HEK293 (cell line): ENCODE data around the gene BLVRB.
A peak's percentile ranks its signal among the peaks of the same experiment; 100 is the strongest.

Source experiments
- IKZF3 ChIP-seq: fragments of 450-650 bp; IDR thresholded peaks from 2 replicates; pipeline ENCODE4 v1.5.0; 2018; ENCODE audit warnings: missing biosample characterization, mild to moderate bottlenecking, missing genetic modification characterization, moderate library complexity
- RBAK ChIP-seq: fragments of 450-650 bp; formaldehyde crosslinking; IDR thresholded peaks from 2 replicates; pipeline ENCODE4 v1.5.1; 2016; ENCODE audit warnings: missing biosample characterization, missing genetic modification characterization
- SP2 ChIP-seq: fragments of 450-650 bp; formaldehyde crosslinking; IDR thresholded peaks from 2 replicates; pipeline ENCODE4 v1.5.1; 2016; ENCODE audit warnings: missing biosample characterization, missing genetic modification characterization
- SP3 ChIP-seq: fragments of 450-650 bp; formaldehyde crosslinking; IDR thresholded peaks from 2 replicates; pipeline ENCODE4 v1.5.1; 2016; ENCODE audit warnings: missing biosample characterization, missing genetic modification characterization
- YY2 ChIP-seq: fragments of 450-650 bp; formaldehyde crosslinking; IDR thresholded peaks from 2 replicates; pipeline ENCODE4 v1.5.1; 2016; ENCODE audit warnings: missing biosample characterization, missing genetic modification characterization
- ZFP3 ChIP-seq: fragments of 450-650 bp; formaldehyde crosslinking; IDR thresholded peaks from 2 replicates; pipeline ENCODE4 v1.5.1; 2016; ENCODE audit warnings: low read depth, missing biosample characterization, missing genetic modification characterization
- ZFP69B ChIP-seq: fragments of 450-650 bp; formaldehyde crosslinking; IDR thresholded peaks from 2 replicates; pipeline ENCODE4 v1.5.1; 2016; ENCODE audit warnings: missing biosample characterization, missing genetic modification characterization
- ZNF114 ChIP-seq: fragments of 450-650 bp; formaldehyde crosslinking; IDR thresholded peaks from 2 replicates; pipeline ENCODE4 v1.5.0; 2017; ENCODE audit warnings: missing biosample characterization, missing genetic modification characterization
- ZNF157 ChIP-seq: fragments of 450-650 bp; formaldehyde crosslinking; IDR thresholded peaks from 2 replicates; pipeline ENCODE4 v1.5.1; 2016; ENCODE audit warnings: missing biosample characterization, missing genetic modification characterization
- ZNF2 ChIP-seq: fragments of 450-650 bp; formaldehyde crosslinking; IDR thresholded peaks from 2 replicates; pipeline ENCODE4 v1.5.1; 2016; ENCODE audit warnings: missing biosample characterization, missing genetic modification characterization
- ZNF311 ChIP-seq: fragments of 450-650 bp; formaldehyde crosslinking; IDR thresholded peaks from 2 replicates; pipeline ENCODE4 v1.5.1; 2017; ENCODE audit warnings: missing biosample characterization, missing genetic modification characterization, borderline replicate concordance
- ZNF416 ChIP-seq: fragments of 450-650 bp; formaldehyde crosslinking; IDR thresholded peaks from 2 replicates; pipeline ENCODE4 v1.5.1; 2016; ENCODE audit warnings: missing biosample characterization, missing genetic modification characterization
- ZNF514 ChIP-seq: fragments of 450-650 bp; formaldehyde crosslinking; IDR thresholded peaks from 2 replicates; pipeline ENCODE4 v1.5.1; 2016; ENCODE audit warnings: missing biosample characterization, missing genetic modification characterization
- ZNF530 ChIP-seq: fragments of 450-650 bp; formaldehyde crosslinking; IDR thresholded peaks from 2 replicates; pipeline ENCODE4 v1.5.1; 2016; ENCODE audit warnings: low read depth, missing biosample characterization, missing genetic modification characterization
- ZNF560 ChIP-seq: fragments of 450-650 bp; formaldehyde crosslinking; IDR thresholded peaks from 2 replicates; pipeline ENCODE4 v1.5.1; 2017; ENCODE audit warnings: missing biosample characterization, missing genetic modification characterization, borderline replicate concordance
- ZNF571 ChIP-seq: fragments of 450-650 bp; formaldehyde crosslinking; IDR thresholded peaks from 2 replicates; pipeline ENCODE4 v1.5.0; 2017; ENCODE audit warnings: missing biosample characterization, missing genetic modification characterization
- ZNF585B ChIP-seq: fragments of 450-650 bp; formaldehyde crosslinking; IDR thresholded peaks from 2 replicates; pipeline ENCODE4 v1.5.1; 2016; ENCODE audit warnings: missing biosample characterization, missing genetic modification characterization
- ZNF654 ChIP-seq: fragments of 450-650 bp; formaldehyde crosslinking; IDR thresholded peaks from 2 replicates; pipeline ENCODE4 v1.5.1; 2016; ENCODE audit warnings: low read depth, missing biosample characterization, missing genetic modification characterization
- ZNF670 ChIP-seq: fragments of 450-650 bp; formaldehyde crosslinking; IDR thresholded peaks from 2 replicates; pipeline ENCODE4 v1.5.1; 2016; ENCODE audit warnings: missing biosample characterization, missing genetic modification characterization, low read depth
- ZNF76 ChIP-seq: fragments of 450-650 bp; formaldehyde crosslinking; IDR thresholded peaks from 2 replicates; pipeline ENCODE4; 2016; ENCODE audit warnings: low read depth, missing biosample characterization, missing genetic modification characterization, borderline replicate concordance
- ZNF785 ChIP-seq: fragments of 450-650 bp; formaldehyde crosslinking; IDR thresholded peaks from 2 replicates; pipeline ENCODE4 v1.5.1; 2016; ENCODE audit warnings: missing biosample characterization, missing genetic modification characterization
- ZNF843 ChIP-seq: fragments of 450-650 bp; formaldehyde crosslinking; IDR thresholded peaks from 2 replicates; pipeline ENCODE4 v1.5.1; 2016; ENCODE audit warnings: missing biosample characterization, missing genetic modification characterization
- TF ChIP-seq, protein P1 (sequence below): fragments of 450-650 bp; formaldehyde crosslinking; conservative IDR thresholded peaks from 2 replicates; pipeline ENCODE4 v1.5.1; 2016; ENCODE audit warnings: low read depth, missing biosample characterization, missing genetic modification characterization
- TF ChIP-seq, protein P2 (sequence below): fragments of 450-650 bp; formaldehyde crosslinking; IDR thresholded peaks from 2 replicates; pipeline ENCODE4 v1.5.1; 2016; ENCODE audit warnings: missing biosample characterization, missing genetic modification characterization, low read depth
- TF ChIP-seq, protein P3 (sequence below): fragments of 450-650 bp; formaldehyde crosslinking; IDR thresholded peaks from 2 replicates; pipeline ENCODE4 v1.5.0; 2017; ENCODE audit warnings: missing biosample characterization, missing genetic modification characterization, borderline replicate concordance
- TF ChIP-seq, protein P4 (sequence below): fragments of 450-650 bp; formaldehyde crosslinking; IDR thresholded peaks from 2 replicates; pipeline ENCODE4 v1.5.1; 2016; ENCODE audit warnings: missing biosample characterization, missing genetic modification characterization
- TF ChIP-seq, protein P5 (sequence below): fragments of 450-650 bp; formaldehyde crosslinking; IDR thresholded peaks from 2 replicates; pipeline ENCODE4 v1.5.1; 2016; ENCODE audit warnings: missing biosample characterization, missing genetic modification characterization
- TF ChIP-seq, protein P6 (sequence below): fragments of 450-650 bp; formaldehyde crosslinking; optimal IDR thresholded peaks from 2 replicates; pipeline ENCODE3; 2016; ENCODE audit warnings: missing biosample characterization, mild to moderate bottlenecking, missing genetic modification characterization

BLVRB gene

DNA sequence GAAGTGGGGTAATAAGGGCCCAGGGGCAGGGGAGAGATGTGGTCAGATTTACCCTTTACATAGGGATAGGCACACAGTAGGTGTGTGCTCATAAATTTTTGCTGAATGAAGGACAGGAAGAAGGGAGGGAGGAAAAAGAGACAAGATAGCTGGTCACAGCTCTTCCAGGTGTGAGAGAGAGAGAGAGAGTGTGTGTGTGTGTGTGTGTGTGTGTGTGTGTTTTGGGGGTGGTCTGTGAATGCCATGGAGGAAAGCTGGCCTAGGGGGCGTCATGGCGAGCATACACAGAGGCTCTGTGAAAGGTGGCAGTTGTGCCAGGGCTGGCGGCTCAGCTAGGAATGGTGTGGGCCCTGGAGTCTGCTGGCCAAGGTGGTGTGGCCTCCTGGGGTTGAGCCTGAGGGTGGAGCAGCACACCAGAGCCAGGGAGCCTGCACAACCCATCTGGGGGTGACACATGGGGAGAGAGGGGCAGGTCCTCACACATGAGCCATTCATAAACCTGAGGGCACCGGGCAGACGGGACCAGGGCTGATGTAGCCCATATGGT, 46.4 kb downstream of the BLVRB start (continued):
- TF ChIP-seq, protein P1, sequence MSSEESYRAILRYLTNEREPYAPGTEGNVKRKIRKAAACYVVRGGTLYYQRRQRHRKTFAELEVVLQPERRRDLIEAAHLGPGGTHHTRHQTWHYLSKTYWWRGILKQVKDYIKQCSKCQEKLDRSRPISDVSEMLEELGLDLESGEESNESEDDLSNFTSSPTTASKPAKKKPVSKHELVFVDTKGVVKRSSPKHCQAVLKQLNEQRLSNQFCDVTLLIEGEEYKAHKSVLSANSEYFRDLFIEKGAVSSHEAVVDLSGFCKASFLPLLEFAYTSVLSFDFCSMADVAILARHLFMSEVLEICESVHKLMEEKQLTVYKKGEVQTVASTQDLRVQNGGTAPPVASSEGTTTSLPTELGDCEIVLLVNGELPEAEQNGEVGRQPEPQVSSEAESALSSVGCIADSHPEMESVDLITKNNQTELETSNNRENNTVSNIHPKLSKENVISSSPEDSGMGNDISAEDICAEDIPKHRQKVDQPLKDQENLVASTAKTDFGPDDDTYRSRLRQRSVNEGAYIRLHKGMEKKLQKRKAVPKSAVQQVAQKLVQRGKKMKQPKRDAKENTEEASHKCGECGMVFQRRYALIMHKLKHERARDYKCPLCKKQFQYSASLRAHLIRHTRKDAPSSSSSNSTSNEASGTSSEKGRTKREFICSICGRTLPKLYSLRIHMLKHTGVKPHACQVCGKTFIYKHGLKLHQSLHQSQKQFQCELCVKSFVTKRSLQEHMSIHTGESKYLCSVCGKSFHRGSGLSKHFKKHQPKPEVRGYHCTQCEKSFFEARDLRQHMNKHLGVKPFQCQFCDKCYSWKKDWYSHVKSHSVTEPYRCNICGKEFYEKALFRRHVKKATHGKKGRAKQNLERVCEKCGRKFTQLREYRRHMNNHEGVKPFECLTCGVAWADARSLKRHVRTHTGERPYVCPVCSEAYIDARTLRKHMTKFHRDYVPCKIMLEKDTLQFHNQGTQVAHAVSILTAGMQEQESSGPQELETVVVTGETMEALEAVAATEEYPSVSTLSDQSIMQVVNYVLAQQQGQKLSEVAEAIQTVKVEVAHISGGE (tag by site-specific recombination): no peak
- TF ChIP-seq ZNF157 (tag by site-specific recombination) (no peak), RBAK (tag by site-specific recombination) (no peak), ZNF416 (tag by site-specific recombination) (no peak), ZFP69B (tag by site-specific recombination) (peak; percentile 41; the same call in 1 of the 2 replicates), ZNF530 (tag by site-specific recombination) (no peak), ZNF571 (tag by site-specific recombination) (no peak), ZNF585B (tag by site-specific recombination) (no peak), ZNF654 (tag by site-specific recombination) (no peak), ZNF785 (tag by site-specific recombination) (no peak), ZNF843 (tag by site-specific recombination) (no peak), IKZF3 (tag by site-specific recombination) (no peak), YY2 (no peak), ZNF2 (tag by site-specific recombination) (no peak), SP2 (tag by site-specific recombination) (no peak), ZNF114 (tag by site-specific recombination) (no peak), SP3 (tag by site-specific recombination) (no peak), ZNF514 (tag by site-specific recombination) (0 out of 2 replicates have a peak, but pooled peaks have one; percentile 12), ZNF560 (no peak), ZNF311 (tag by site-specific recombination) (peak; percentile 81; the same call in 1 of the 2 replicates), ZNF76 (no peak), ZFP3 (no peak), ZNF670 (no peak)
- TF ChIP-seq, protein P2, sequence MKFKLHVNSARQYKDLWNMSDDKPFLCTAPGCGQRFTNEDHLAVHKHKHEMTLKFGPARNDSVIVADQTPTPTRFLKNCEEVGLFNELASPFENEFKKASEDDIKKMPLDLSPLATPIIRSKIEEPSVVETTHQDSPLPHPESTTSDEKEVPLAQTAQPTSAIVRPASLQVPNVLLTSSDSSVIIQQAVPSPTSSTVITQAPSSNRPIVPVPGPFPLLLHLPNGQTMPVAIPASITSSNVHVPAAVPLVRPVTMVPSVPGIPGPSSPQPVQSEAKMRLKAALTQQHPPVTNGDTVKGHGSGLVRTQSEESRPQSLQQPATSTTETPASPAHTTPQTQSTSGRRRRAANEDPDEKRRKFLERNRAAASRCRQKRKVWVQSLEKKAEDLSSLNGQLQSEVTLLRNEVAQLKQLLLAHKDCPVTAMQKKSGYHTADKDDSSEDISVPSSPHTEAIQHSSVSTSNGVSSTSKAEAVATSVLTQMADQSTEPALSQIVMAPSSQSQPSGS (tag by site-specific recombination): no peak
- TF ChIP-seq, protein P3, sequence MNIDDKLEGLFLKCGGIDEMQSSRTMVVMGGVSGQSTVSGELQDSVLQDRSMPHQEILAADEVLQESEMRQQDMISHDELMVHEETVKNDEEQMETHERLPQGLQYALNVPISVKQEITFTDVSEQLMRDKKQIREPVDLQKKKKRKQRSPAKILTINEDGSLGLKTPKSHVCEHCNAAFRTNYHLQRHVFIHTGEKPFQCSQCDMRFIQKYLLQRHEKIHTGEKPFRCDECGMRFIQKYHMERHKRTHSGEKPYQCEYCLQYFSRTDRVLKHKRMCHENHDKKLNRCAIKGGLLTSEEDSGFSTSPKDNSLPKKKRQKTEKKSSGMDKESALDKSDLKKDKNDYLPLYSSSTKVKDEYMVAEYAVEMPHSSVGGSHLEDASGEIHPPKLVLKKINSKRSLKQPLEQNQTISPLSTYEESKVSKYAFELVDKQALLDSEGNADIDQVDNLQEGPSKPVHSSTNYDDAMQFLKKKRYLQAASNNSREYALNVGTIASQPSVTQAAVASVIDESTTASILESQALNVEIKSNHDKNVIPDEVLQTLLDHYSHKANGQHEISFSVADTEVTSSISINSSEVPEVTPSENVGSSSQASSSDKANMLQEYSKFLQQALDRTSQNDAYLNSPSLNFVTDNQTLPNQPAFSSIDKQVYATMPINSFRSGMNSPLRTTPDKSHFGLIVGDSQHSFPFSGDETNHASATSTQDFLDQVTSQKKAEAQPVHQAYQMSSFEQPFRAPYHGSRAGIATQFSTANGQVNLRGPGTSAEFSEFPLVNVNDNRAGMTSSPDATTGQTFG (tag by site-specific recombination): no peak
- TF ChIP-seq, protein P4, sequence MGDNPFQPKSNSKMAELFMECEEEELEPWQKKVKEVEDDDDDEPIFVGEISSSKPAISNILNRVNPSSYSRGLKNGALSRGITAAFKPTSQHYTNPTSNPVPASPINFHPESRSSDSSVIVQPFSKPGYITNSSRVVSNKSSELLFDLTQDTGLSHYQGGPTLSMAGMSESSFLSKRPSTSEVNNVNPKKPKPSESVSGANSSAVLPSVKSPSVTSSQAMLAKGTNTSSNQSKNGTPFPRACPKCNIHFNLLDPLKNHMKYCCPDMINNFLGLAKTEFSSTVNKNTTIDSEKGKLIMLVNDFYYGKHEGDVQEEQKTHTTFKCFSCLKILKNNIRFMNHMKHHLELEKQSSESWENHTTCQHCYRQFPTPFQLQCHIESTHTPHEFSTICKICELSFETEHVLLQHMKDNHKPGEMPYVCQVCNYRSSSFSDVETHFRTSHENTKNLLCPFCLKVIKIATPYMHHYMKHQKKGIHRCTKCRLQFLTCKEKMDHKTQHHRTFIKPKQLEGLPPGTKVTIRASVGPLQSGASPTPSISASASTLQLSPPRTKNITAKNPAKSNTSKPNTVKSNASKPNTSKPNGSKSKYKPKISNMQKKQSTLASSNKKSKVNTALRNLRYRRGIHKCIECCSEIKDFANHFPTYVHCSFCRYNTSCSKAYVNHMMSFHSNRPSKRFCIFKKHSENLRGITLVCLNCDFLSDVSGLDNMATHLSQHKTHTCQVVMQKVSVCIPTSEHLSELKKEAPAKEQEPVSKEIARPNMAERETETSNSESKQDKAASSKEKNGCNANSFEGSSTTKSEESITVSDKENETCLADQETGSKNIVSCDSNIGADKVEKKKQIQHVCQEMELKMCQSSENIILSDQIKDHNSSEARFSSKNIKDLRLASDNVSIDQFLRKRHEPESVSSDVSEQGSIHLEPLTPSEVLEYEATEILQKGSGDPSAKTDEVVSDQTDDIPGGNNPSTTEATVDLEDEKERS (tag by site-specific recombination): no peak
- TF ChIP-seq, protein P5, sequence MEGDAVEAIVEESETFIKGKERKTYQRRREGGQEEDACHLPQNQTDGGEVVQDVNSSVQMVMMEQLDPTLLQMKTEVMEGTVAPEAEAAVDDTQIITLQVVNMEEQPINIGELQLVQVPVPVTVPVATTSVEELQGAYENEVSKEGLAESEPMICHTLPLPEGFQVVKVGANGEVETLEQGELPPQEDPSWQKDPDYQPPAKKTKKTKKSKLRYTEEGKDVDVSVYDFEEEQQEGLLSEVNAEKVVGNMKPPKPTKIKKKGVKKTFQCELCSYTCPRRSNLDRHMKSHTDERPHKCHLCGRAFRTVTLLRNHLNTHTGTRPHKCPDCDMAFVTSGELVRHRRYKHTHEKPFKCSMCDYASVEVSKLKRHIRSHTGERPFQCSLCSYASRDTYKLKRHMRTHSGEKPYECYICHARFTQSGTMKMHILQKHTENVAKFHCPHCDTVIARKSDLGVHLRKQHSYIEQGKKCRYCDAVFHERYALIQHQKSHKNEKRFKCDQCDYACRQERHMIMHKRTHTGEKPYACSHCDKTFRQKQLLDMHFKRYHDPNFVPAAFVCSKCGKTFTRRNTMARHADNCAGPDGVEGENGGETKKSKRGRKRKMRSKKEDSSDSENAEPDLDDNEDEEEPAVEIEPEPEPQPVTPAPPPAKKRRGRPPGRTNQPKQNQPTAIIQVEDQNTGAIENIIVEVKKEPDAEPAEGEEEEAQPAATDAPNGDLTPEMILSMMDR (tag by site-specific recombination): peak; percentile 61
- TF ChIP-seq, protein P6, sequence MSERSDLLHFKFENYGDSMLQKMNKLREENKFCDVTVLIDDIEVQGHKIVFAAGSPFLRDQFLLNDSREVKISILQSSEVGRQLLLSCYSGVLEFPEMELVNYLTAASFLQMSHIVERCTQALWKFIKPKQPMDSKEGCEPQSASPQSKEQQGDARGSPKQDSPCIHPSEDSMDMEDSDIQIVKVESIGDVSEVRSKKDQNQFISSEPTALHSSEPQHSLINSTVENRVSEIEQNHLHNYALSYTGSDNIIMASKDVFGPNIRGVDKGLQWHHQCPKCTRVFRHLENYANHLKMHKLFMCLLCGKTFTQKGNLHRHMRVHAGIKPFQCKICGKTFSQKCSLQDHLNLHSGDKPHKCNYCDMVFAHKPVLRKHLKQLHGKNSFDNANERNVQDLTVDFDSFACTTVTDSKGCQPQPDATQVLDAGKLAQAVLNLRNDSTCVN (tag by site-specific recombination): peak; percentile 10
